NCI-H345 treated with DMSO at 0.1 percent for 48 hours (cell line): ENCODE results near the gene NOL9.
A peak's percentile ranks its signal among the peaks of the same experiment; 100 is the strongest.
"Not testable (repeated sequence)": the region's sequence is repeated elsewhere in the genome, so short reads cannot be mapped to it uniquely, and the experiment has no call there.

Experiments used
- DNase-seq: peaks from one replicate; lab custom pipeline; 2025; ENCODE audit not compliant: unreplicated experiment; lab: John Stamatoyannopoulos, UW

NOL9 gene

DNA sequence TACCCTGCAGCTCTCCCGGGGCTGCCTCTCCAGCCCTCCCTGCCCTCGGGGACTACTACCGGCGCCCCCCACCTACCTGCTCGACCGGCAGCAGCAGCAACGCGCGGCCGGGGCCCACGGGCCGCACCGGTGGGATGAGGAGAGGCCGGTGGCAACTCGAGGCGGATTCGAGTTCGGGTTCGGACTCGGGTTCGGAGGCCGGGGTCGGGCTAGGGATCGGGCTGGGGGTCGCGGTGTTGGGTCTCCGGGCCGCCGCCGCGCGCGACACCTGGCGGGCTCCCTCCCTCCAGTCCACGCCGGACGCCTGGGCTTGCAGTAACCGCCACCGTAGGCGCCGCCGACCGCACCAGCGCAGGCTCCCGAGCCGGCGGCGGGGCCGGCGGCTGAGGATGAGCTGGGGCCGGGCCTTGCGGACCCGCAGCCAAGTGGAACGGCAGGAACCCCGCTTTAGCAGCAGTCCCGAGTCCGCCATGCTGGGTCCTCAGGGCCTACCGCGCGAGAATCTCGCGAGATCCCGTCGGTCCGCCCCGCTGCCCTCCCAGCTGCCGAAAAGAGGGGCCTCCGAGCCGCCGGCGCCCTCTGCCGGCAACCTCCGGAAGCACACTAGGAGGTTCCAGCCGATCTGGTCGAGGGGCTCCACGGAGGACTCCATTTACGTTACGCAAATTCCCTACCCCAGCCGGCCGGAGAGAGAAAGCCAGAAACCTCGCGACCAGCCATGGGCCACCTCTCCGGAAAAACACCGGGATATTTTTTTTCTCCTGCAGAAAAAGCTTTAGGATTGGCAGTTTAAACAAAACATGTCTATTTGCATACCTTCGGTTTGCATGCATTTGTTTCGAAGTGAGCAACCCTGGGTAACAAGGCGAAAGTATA lies at the start of gene NOL9:
Gene NOL9, minus strand, starts transcription at position 483 of the 876 bp plus-strand sequence. Its CDS starts 11 bp downstream, at position 472.
- peak; percentile 74 for DNase-seq

DNA sequence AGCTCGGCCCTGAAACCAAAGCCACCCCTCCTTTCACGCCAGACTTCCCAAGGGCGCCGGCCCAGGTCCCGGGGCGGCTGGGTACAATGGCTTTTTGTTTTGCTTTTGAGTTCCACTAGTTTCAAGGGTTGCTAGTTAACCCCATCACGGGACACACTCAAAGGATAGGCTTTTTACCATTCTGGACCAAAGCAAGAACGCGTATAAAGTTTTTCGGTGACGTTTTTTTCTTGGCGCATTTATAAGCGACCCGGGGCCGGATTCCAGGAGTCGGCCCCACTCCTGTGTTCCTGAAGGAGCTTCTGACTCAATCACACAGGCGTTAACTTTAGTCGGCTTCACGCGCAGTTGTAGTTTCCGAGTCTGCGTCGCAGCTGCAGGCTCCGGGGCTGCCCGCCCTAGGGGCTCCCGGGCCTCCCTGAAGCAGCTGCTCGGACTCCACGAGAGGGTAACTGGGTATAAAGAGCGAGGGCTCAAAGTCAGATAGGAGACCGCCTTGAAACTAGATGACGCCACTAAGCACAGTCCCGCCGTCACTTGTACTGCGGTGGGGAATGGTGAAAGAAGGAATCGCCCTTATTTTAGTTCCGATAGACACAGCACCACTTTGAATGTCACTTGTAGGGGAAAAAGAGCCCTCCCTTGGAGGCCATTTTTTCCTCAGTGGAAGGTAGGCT lies 49.1 kb upstream of the NOL9 start:
- DNase-seq = no peak

DNA sequence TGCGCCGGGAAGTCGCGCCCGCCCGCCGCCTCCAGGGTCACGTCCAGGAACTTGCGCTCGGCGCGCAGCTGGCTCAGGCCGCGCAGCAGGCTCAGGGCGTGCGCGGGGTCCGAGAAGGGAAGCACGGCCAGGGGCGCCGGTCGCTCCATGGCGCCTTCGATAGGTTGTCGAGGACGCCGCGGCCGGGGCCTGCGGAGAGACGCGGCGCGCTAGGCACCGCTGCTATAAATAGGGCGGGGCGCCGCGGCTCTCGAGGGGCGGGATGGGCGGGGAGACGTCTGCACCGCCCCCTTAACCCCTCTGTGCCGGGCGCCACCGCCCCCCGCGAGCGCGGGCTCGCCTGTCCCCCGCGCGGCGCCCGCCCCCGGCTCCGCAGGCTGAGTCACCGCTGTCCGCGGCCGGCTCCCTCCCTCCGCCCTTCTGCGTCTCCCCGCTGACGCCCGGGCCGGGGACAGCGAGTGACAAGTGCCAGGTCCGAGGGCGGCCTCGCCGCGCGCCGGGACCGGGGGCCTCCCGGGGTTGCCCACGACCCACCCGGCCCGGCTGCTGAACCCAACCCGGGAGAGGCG lies 48.4 kb upstream of the NOL9 start, which contains the start of gene KLHL21:
Gene KLHL21, minus strand, starts transcription at position 201 of the 569 bp plus-strand sequence. Its CDS starts 52 bp downstream, at position 149.
- DNase-seq = peak; percentile 23

DNA sequence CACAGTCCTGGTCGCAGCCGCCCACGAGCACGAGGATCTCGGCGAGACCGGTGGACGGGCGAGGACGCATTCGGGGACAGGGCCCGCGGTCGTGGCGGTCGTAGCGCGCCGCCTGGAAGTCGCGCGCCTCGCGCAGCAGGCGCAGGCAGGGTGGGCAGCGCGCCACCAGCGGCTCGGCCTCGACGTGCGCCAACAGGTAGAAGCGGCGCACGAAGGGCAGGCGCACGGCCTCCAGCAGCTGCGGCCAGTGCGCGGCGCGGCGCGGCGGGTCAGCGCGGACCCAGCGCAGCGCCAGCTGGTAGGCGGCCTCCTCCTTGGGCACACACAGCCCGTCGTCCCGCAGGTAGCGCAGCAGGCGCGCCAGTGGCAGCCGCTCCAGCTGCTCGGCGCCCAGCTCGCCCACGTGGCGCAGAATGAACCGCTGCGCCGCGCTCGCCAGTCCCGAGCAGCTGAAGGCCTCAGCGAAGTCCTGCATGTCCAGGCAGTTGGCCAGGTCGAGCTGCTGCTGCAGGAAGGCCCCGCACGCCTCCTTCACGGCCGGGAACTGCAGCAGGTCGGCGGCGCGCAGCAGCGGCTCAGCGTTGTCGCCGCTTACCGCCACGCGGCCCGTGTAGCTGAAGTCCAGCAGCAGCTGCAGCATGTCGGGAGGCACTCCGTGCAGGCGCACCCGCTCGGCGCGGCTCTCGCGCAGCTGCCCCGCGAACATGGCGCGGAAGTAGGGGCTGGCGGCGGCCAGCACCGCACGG lies 47.8 kb upstream of the NOL9 start:
- DNase-seq = no peak

DNA sequence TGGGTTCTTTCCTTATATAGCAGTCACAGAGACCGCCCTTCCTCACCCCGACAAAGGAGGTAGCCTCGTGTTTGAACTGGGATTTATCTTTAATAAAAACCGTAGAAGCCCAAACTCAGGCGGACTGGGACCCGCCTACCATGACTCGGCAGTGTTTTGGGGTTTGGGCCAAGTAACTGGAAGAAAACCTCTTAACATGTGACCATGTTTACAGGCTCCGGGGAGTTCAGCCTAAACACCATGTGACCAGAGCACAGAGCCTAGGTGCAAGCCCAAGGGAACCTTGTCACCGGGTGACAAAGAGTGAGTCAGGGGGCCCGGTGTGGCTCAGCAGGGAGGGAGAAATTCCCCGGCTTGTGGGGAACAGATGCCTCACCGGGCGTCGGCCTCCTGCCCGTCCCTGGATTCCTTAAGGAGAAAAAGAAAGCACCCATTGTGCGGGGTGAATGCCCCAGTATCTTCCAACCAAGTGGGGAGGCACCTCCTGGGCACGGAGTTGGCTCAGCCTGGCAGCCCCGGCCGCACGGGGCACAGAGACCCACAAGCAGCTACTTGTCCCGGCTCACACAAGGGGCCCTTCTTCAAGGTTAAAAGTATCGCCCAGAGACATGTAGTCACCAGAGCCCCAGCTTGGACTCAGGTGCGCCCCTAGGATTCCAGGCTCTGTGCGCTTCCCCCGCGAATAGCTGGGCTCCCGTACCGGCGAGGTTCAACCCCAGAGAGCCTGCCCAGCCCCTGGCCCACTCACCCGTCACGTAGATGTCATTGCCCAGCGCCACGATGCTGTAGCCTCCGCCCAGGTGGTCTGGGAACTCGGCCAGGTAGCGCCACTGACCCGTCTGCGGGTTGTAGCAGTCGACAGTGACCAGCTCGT lies 47.0 kb upstream of the NOL9 start:
- no peak for DNase-seq

DNA sequence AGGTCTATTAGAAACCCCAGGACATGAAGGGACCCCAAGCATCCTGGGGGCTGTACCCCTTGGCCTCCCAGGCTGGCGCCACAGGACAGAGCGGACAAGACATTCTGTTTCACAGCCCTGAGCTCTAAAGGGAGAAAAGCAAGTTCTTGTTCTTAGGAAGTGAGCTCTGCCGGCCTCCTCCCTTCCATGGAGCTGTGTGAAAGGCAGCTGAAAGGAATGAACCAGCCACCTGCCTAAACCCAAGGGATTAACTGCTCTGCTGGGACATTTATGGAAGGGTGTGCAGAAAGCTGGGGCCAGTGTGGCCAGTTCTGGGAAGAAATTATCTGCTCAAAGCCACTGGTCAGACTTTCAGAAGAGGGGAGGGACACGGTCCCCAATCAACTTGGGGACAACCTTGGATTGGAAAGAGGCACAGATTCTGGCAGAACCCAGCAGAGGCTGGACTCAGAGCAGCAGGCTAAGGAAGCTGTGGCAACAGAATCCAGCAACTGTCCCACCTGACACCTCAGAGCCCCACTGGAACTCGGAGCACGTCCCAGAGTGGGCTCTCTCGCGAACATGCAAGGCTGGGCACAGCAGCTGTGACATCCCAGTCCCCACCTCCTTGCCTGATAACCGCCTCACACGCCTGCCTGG lies 46.2 kb upstream of the NOL9 start:
- DNase-seq = no peak

DNA sequence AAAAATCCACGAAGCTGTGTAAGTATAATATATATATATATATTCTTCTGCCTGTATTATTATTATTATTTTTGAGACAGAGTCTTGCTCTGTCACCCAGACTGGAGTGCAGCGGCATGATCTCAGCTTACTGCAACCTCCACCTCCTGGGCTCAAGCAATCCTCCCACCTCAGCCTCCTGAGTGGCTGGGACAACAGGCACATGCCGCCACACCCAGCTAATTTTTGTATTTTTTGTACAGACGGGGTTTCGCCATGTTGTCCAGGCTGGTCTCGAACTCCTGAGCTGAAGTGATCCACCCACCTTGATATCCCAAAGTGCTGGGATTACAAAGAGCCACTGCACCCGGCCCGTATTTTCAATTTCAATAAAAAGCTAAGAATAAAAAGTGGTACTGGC lies 45.7 kb upstream of the NOL9 start:
- DNase-seq = not testable (repeated sequence)

DNA sequence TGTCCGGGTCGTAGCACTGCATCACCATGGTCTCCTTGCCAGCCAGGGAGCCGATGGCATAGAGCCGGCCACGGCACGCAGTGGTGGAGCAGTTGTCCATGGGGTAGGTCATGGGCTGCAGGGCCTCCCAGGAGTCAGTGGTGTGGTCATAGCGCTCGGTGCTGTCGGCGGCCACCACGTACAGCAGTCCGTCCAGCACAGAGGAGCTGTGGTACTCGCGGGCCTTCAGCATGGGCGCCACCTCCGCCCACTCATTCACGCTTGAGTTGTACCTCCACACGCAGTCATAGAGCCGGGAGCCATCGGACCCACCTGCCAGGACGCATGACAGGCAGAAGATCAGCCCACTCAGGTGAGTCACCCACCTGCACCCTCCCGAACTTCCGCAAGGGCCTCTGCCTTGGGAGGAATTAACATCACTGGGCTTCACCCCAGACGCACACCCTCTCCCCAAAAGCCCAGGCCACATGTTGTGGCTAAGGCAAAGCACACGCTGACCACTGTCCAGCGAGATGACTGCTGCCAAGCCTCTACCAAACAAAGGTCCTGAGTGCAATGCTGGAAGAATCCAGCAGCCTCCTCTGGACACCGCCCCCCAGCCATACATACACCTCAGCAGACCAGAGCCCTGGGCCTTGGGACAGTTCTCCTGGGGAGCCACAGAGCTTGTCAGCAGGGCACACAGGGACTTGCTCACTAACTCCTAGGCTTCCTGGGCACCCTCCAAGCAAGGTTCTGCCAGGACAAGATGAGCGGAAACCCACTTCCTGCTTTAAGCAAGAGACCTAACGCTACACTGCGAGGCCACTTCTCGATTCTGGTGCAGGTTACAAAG lies 45.0 kb upstream of the NOL9 start:
- DNase-seq = no peak

DNA sequence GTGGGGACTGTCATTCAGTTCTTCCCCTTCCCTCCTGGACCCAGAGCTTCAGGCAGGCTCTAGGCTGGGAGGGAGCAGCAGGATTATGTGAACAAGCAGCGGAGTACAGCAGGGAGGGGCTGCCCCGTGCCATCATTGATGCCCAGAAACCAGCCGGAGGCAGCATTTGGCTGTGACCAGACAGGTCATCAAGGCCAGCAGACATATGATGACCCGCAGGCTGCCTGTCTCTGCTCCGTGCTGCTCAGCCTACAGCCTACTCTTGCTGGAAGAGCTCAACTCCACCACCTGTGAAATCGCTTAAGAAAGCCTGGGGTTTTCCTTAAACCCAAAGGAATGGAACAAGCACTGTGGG lies 43.4 kb upstream of the NOL9 start:
- DNase-seq = no peak

DNA sequence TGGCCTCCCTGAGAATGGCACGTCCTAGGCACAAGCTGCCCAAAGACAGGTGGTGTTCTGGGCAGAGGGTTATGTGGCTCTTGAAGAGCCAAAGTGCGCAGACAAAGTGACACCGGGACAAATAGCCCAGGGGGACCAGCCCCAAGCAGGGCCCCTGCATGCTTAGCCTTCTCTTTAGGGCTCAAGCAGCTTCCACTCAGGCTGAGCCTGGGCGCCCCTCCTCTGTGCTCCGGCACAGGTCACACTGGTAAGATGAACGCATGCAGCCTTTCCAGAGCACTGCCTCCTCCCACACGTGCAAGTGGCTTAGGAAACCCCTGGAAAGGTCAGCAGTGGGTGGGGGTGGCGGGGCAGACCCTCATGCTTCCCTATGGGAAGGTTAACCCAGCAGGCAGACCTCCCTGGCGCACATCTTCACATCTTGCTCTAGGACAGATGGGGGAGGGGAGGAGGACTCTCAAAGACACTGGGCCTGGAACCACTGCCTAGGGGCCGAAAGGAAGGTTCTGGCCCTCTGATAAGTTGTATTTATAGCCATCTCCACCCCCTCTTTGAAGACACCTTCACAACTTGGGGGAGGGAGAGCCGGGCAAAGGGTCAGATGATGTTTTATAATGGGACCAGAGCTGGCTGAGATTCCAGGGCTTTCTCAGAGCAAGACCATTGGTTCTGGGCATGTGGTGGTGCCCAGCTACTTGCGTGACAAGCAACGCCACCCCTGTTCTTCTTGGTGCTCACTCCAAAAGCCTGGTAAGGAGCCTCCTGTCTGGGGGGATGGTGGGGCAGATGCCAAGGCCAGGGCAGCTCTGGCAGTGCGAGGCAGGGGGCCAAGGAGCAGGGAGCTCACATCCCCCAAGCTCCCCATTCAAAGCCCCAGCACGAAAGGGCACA lies 42.8 kb upstream of the NOL9 start:
- DNase-seq = no peak

DNA sequence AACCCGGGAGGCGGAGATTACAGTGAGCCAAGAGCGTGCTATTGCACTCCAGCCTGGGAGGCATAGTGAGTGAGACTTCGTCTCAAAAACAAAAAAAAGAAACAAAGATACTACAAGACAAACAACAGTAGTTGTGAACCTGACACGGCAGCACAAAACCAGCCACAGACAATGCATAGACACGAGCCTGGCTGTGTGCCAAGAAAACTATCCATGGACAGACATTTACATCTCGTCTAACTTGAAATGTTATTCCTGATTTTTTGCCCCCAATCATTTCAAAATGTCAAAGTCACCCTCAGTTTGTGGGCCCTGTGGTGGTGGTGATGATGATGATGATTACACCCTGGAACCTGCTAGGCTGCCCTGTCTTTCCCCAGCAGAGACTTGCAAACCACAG lies 42.0 kb upstream of the NOL9 start:
- no peak for DNase-seq

DNA sequence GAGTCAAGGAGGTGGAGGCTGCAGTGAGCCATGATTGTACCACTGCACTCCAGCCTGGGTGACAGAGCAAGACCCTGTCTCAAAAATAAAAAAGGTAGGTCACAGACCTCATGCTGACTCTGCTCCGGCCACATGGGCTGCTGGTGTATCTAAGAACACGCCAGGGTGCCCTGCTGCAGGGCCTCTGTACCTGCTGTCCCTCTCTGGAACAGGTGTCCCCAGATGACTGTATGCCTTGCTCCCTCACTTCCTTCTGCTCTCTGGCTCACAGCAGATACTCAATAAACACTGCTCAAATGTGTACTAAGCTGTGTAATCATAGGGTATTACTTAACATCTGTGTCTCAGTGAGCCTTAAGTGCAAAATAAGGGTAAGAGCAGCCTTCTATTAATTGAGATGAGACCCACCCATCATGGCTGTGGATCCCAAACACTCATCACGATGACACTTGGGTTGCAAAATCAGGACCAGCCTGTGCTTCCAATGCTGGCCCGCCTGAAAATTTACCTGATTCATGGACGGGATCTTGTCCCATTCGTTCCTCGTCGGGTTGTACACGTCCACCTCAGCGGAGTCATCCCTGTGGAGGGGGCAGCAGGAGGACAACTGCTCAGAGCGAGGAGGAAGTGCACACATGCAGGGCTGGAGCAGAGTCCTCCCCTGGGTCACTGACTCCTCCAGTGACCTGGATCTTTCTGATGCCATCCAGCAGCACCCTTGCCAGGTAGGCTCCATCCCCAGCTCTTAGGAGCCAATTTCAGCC lies 40.8 kb upstream of the NOL9 start:
- DNase-seq = no peak

DNA sequence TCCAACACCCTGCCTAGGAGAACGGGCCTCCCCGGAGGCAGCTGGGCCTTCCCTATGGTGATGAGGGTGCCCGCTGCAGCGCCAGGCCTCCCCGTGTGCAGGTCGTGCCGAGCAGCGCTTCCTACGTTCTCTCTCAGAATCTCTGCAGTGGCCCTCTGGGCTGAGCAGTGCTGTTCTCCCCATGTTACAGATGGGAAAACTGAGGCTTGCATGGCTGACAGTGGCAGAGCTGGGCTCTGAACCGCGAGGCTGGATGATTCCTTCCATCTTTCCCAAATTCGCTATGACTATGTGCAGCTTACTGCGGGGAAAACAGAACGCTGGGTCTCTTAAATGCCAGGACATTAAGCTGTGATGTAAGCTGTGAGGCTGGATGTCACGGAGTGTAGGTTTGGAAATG lies 39.5 kb upstream of the NOL9 start:
- no peak for DNase-seq

DNA sequence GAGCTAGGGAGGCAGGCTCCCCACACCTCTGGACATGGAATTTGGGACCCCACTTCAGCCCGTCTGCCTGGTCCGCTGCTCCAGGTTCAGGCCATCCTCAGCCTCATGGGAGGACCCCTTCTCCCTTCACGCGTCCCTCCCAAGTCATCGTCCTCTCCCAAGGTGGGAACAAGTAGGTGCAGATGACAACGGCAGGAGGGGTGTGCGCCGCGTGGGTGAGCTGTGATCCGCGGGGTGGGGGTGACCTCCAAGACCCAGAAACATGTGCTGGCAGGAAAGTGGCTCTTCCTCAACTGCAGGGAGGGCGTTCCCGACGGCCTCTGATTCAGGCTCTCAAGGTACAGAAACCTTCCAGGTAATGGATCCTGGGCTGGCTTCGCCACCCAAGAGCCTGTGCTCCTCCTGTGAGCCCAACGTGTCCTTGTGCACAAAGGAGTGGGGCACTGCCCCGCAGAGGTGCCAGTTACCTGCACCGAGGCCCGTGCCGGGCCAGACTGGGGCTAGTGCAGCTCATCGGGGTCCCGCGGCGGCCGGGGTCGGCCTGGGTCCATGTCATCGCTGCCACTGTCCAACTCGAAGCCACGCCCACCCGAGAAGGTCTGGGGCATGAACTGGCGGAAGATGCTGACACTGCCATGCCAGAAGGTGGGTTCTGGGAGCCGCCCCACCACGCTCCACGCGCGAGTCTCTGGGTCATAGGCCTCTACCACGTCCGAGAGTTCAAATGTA lies 38.7 kb upstream of the NOL9 start:
- DNase-seq = no peak

DNA sequence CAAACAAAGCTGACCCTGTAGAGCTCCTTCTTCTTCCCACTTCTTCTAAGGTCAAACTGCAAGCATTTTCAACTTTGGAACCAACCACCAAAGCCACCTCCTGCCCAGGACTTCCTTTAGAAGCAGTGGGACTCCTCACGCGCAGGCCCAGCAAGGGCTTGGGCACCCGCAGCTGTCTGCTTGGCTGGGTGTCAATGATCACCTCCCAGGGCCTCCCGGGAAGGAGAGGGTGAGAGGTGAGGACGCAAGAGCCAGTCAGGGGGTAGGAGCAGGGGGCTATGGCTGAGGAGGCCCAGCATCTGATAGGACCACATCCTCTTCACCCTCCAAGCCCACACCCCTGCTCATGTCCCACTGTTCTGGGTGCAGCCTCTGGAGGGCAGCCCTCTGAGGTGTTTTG lies 38.1 kb upstream of the NOL9 start:
- no peak for DNase-seq

DNA sequence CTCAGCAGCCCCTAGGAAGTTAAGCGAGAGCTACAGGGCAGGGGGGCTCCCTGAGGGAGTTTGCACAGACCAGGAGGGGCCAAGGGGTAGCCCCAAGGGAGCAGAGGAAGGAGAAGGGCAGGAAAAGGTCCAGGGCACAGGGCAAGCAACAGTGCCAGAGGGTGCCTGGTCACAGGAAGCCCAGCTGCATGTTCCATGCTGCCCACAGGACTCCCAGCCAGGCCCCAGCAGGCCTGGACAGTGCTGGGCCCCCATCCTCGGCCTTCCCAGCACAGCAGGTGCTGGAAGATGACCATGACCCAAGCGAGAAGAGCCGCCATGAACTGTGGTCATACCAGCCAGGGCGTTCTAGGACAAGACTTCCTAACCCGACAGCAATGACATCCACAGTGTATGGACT lies 37.3 kb upstream of the NOL9 start:
- no peak for DNase-seq

DNA sequence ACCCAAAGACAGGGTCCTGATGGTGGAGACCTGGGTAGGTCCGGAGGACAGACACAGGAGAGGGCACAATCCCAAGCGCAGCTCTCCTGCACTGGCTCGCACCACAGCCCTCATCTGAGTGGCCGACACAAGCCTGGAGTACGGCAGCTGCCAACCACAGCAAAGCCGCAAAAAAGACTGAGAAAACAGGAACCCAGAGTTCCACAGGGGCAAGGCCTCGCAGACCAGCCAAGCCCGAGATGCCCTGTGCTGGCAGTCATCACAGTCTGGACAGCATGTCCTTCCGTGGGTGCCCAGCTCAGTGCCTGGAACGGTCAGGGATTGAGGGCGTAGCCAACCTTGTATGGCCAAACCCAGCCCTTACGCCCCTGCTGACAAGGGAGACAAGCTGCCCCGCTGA lies 36.9 kb upstream of the NOL9 start:
- DNase-seq = no peak
